Stimulated activated CD8-positive, alpha-beta memory T cell treated with anti-CD3 and anti-CD28 coated beads, Interleukin-15, amount 100 ng/mL, for 1 hour (primary cell): Measurements from ENCODE around the gene B3GAT3.
A peak's percentile ranks its signal among the peaks of the same experiment; 100 is the strongest.
"Not testable (repeated sequence)": the region's sequence is repeated elsewhere in the genome, so short reads cannot be mapped to it uniquely, and the experiment has no call there.

ENCODE experiments used
- DNase-seq: peaks from one replicate; pipeline ENCODE4 v3.0.0-alpha.2; 2020; ENCODE audit warnings: low read depth

The B3GAT3 gene

DNA sequence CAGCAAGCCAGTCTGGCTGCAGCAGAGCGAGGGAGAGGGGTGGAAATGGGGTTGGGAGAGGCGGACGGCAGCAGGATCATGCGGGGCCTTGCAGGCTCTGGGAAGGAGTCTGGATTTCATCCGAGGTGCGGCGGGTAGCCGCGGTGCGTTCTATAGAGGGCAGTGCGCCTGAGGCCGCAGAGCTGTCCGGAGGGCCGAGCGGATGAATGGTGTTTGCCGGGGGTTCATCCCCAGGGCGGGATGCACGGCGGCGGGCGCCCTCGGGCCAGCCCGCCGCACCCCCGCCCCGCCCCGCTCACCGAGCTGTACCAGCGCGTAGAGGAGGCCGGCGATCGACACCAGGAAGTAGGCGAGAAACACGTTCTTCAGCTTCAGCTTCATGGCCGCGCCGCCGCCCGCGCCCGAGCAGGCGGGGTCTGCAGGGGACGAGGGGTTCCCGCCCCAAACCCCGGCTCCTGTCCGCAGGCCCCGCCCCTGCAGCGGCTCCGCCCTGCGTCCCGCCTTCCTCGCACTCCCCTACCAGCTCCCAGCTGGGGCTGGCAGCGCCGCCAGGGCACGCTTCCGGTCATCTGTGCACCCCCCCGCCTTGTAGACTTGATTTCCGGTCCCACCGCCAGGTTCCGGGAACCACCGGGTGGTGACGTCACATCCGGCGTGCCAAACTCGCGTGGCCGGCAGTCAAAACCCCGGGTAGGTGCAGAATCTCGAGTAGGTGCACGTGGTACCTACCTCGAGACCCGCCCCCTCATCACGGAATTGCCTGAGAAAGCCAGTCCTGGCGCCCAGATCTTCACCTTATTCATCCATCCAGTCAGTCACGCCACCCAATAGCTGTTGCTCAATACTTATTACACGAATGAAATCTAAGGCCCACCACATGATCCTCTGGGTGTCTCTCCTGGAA, at the start of gene B3GAT3:
Gene B3GAT3, minus strand, starts transcription at position 420 of the 904 bp plus-strand sequence. Its CDS starts 39 bp downstream, at position 381.
- peak; percentile 91 for DNase-seq

- DNase-seq, result no peak
These were observed 49.4 kb upstream of the B3GAT3 start for GRCh38 chr11:62671236-62671607.

DNA sequence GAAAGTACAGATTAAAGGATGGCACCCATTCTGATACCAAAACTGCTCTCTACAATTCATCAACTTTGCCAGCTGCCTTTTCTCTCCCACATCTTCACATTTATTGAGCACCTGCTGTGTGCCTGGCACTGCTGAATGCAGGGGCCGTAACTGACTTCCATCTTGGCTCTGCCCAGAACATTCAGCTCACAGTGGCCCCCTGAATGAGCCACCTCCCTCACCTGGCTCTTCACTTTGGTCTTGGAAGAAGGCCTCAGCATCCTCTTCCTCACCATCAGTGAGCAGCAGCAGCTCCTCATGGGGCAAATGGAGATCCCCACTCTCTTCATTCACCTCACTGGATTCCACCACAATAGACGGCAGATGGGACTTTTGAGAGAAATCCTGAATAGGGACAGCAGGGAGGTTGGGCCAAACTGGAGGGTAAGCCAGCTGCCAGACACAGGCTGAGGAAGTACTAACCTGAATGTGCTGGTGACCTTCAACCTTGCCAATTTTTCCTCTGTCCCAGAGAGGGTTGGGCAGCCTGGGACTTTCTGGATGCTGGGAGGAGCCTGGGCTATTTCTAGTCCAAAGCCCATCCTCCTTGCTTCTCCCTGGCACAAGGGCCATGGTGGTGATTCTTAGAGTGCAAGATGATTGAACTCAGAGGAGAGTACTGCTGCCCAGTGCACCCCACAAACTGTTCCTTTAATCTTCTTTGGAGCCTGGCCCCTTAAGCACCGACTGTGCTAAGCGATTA, 47.8 kb upstream of the B3GAT3 start:
- no peak for DNase-seq

DNA sequence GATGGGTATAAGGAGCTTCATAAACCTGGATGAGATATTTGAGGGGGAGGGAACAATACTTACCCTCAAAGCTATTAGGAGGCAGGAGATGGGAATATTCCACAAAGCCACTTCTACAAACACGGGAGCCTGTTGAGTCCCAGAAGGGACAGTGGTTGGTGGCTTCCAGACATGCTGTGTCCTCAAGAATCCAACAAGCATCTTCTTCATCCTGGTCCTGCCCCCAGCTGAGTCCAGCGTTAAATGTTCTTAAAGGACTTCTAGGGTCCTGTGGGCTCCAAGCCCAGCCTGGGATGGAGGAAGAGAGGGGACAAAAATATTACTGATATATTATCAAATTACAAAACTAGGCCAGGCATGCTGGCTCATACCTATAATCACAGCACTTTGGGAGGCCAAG, 45.7 kb upstream of the B3GAT3 start:
- no peak for DNase-seq

GRCh38 chr11:62666259-62666926, 44.6 kb upstream of the B3GAT3 start:
- DNase-seq, result no peak

GRCh38 chr11:62665599-62666258, 43.9 kb upstream of the B3GAT3 start:
- peak; percentile 40 for DNase-seq

- peak; percentile 95 for DNase-seq
These were observed 43.4 kb upstream of the B3GAT3 start, which contains the start of the genes C11orf98 and CSKMT for GRCh38 chr11:62665075-62665598. TSS of gene C11orf98 (minus strand) at chr11:62665210. CDS start at chr11:62665169, 41 bp downstream. TSS of gene CSKMT (plus strand) at chr11:62665312. CDS start at chr11:62665880, 568 bp downstream.

DNA sequence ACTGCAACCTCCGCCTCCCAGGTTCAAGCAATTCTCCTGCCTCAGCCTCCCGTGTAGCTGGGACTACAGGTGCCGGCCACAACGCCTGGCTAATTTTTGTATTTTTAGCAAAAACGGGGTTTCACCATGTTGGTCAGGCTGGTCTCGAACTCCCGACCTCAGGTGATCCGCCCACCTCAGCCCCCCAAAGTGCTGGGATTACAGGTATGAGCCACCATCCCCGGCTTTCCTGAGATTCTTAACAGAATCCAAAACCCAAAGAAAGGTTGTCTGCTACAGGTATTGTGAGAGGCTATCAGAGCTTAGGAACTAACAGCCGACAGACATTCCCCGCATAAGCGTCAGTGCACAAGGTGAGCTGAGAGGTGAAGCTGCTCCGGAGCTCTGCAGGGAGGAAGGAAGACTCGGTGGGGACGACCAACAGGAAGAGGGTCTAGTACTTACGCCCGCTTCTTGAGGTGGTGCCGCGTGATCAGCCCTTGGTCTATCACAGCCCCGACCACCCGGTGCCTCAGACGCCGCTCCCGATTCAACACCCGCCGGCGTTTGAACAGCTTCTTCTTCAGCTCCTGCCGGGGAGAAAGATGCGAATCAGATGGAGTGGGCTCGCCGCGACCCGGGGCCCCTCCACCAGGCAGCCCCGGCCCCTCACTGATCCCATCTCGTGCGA, 42.8 kb upstream of the B3GAT3 start:
- DNase-seq, result no peak

DNA sequence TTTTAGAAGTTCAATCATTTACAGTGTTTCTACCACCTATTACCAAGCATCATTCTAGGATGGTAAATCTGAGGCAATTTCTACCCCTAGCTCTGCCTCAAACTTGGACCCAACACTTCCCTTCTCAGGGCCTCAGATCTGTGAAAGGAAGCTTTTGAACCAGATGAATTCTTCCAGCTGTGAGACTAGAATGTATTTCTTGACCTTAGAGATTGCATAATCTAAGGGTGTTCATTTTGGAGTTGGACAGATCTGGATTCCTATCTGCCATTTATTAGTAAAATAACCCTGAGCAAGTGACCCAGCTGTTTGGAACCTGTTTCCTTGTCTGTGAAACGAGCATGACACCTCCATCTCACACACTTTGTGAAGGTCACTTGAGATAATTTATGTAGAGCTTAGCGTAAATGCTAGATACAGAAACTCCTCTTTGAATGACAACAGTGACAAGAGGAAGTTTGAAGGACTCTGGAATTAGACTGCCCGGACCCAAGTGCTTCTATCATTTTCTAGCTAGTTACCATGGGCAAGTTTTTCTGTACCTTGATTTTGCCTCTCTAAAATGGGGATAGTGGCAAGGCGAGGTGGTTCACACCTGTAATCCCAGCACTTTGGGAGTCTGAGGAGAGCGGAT, 35.1 kb upstream of the B3GAT3 start:
- DNase-seq, result no peak

GRCh38 chr11:62654297-62654696, 32.5 kb upstream of the B3GAT3 start:
- DNase-seq, result no peak

- DNase-seq, result no peak
These were observed 30.6 kb upstream of the B3GAT3 start for GRCh38 chr11:62652161-62653006.

DNA sequence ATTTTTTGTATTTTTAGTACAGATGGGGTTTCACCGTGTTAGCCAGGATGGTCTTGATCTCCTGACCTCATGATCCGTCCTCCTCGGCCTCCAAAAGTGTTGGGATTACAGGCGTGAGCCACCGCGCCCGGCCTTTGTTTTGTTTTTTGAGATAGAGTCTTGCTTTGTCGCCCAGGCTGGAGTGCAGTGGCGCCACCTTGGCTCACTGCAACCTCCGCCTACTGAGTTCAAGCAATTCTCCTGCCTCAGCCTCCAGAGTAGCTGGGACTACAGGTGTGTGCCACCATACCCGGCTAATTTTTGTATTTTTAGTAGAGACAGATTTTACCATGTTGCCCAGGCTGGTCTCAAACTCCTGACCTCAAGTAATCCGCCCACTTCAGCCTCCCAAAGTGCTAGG, 28.5 kb upstream of the B3GAT3 start:
- not testable (repeated sequence) for DNase-seq

- DNase-seq, result no peak
These were observed 27.7 kb upstream of the B3GAT3 start for GRCh38 chr11:62649486-62649885.

DNA sequence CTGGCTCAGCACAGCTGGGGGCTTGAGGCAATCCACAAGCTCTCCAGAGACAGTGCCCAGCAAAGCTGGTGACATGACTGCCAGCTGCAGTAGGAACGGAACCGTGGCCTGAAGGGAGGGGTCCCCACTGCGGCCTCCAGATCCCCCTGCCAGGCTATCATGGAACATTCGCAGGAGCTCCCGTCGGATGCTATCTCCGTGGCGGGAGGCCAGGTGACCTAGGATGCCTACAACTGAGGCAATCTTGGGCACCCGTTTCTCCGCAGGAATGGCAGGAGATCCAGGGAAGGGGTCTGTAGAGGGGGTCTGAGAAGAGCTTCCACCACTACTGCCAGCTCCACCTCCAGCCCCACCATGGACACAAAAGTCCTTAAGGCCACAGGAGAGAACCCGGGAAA, 27.2 kb upstream of the B3GAT3 start:
- DNase-seq, result no peak

GRCh38 chr11:62648185-62648966, 26.6 kb upstream of the B3GAT3 start:
- DNase-seq, result no peak

GRCh38 chr11:62647609-62648005, 25.8 kb upstream of the B3GAT3 start:
- DNase-seq, result no peak

DNA sequence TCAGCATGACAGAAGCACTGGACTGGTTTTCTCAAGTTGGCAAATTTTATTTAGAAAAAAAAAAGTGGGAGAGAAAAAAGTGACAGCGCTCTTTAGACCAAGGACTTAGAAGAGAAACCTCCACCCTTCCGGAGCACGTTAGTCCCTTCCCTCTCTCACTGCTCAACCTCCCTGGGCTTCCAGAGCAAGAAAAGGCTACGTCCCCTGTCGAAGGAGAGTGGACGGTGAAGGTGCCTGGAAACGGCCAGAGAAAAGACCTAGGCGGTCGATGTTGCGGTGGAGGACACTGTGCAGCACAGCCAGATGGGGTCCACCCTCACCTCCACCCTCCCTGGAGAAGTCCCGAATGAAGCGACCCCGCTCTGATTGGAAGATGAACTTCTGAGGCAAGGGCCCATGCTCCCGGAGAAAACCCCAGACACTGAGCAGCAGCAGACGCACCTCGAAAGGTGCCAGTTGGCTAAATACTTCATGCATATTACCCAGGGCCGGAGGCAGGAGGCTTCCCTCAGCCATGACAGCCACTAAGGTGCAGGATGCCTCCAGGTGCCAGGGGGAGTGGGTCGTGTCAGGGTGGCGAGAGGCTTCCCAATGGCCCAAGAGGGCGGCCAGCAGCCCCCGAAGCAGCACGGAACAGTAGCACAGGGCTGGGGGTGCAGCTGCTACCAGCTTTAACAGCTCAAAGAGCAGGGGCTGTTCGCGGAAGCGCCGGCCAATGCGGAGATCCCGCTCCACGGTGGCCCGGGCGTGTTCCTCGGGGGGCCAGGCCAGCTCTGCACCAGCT, 25.2 kb upstream of the B3GAT3 start:
- no peak for DNase-seq
